K562 (cell line): ENCODE data around the gene TIMM10. TPM values are rescaled to one million over a fixed set of nuclear protein-coding genes. Genes with fewer than 3 reads are reported as not detected.
A peak's percentile ranks its signal among the peaks of the same experiment; 100 is the strongest.

Experiments used
- HDAC2 ChIP-seq: fragments of 450-650 bp; IDR thresholded peaks from 2 replicates; pipeline ENCODE4 v1.6.1; 2016; ENCODE audit warnings: mild to moderate bottlenecking
- HMGXB4 ChIP-seq: sonication (generic); formaldehyde crosslinking; IDR thresholded peaks from 2 replicates; pipeline ENCODE4 v1.8.1; 2023; ENCODE audit warnings: mild to moderate bottlenecking, missing genetic modification reagents
- KDM4B ChIP-seq, 2 experiments: fragments of 450-650 bp in 1 of 2; sonication (generic) in 1 of 2; IDR thresholded peaks; 2 replicates each; pipeline ENCODE4 v1.6.1; 2016 to 2017; ENCODE audit warnings: borderline replicate concordance in 2 of 2, antibody characterized with exemption in 1 of 2, low read depth in 1 of 2, mild to moderate bottlenecking in 1 of 2
- NCOA6 ChIP-seq: fragments of 450-650 bp; IDR thresholded peaks from 2 replicates; pipeline ENCODE4 v1.6.1; 2017; ENCODE audit warnings: mild to moderate bottlenecking
- NFRKB ChIP-seq: fragments of 450-650 bp; IDR thresholded peaks from 2 replicates; pipeline ENCODE4 v1.6.1; 2016; ENCODE audit warnings: low read depth
- PHF8 ChIP-seq: fragments of 200-600 bp; sonication (generic); IDR thresholded peaks from 2 replicates; pipeline ENCODE4 v1.6.1; 2012; ENCODE audit warnings: mixed run types, mild to moderate bottlenecking, inconsistent platforms, low read length, moderate library complexity, borderline replicate concordance
- SP2 ChIP-seq: IDR thresholded peaks from 2 replicates; pipeline ENCODE4 v1.6.1; 2011; ENCODE audit warnings: mild to moderate bottlenecking, low read depth, low read length, moderate library complexity; ENCODE audit not compliant: poor library complexity, severe bottlenecking; ENCODE audit errors: extremely low read depth
- TAL1 ChIP-seq: fragments of 450-650 bp; IDR thresholded peaks from 2 replicates; pipeline ENCODE4 v1.6.1; 2016; ENCODE audit warnings: mild to moderate bottlenecking
- ZNF175 ChIP-seq: fragments of 200-800 bp; sonication (Bioruptor generic); IDR thresholded peaks from 2 replicates; pipeline ENCODE4 v1.6.1; 2016; ENCODE audit warnings: low read depth, mild to moderate bottlenecking, missing genetic modification characterization, missing compliant biosample characterization
- ZNF197 ChIP-seq: fragments of 200-800 bp; sonication (Bioruptor generic); IDR thresholded peaks from 2 replicates; pipeline ENCODE4 v1.6.1; 2016; ENCODE audit warnings: low read depth, missing genetic modification characterization, missing compliant biosample characterization
- ZNF224 ChIP-seq: sonication (generic); formaldehyde crosslinking; IDR thresholded peaks from 2 replicates; pipeline ENCODE4 v1.8.0; 2022; ENCODE audit warnings: mild to moderate bottlenecking, missing genetic modification reagents
- ZNF639 ChIP-seq, 2 experiments: fragments of 200-800 bp in 1 of 2; sonication (Bioruptor generic) in 1 of 2; sonication (generic) in 1 of 2; formaldehyde crosslinking in 1 of 2; IDR thresholded peaks in 1 of 2; conservative IDR thresholded peaks in 1 of 2; 2 replicates each; pipeline versions ENCODE4 v1.5.0 to v1.6.1; 2016 to 2020; ENCODE audit warnings: missing compliant biosample characterization in 1 of 2, missing genetic modification characterization in 1 of 2, missing genetic modification reagents in 1 of 2
- ZNF780A ChIP-seq: fragments of 250-450 bp; sonication (Bioruptor Pico); IDR thresholded peaks from 2 replicates; pipeline ENCODE4 v1.5.0; 2021; ENCODE audit warnings: mild to moderate bottlenecking
- polyA plus RNA-seq, 8 experiments: library from polyadenylated mRNA; depleted of rRNA in 4 of 8; stranded (reverse) in 5 of 8; unstranded in 3 of 8; fragments of >200 nt; fragmentation: Nextera tagmentation in 2 of 8; fragmentation: Illumina TruSeq in 1 of 8; extraction: Ambion mirVana in 2 of 8; extraction: Trizol in 1 of 8; gene quantifications; 2 replicates each; pipeline versions ENCODE4 v1.2.1 to v1.2.3, GENCODE V29; 2011 to 2014; ENCODE audit warnings: inconsistent platforms in 1 of 8, missing spikeins in 1 of 8
- total RNA-seq, 7 experiments: library from RNA; depleted of rRNA in 6 of 7; stranded (reverse); fragments of >200 nt in 6 of 7; fragmentation: Illumina TruSeq in 2 of 7; extraction: Trizol in 2 of 7; gene quantifications; 2 replicates each; pipeline versions ENCODE4 v1.2.1 to v1.2.3, GENCODE V29; 2011 to 2021; ENCODE audit warnings: low replicate concordance in 1 of 7
- TF ChIP-seq, protein P1 (sequence below): fragments of 450-650 bp; formaldehyde crosslinking; IDR thresholded peaks from 2 replicates; pipeline ENCODE4 v1.4.0; 2022; ENCODE audit warnings: mild to moderate bottlenecking, moderate library complexity
- TF ChIP-seq, protein P2 (sequence below): fragments of 200-800 bp; sonication (Bioruptor generic); IDR thresholded peaks from 2 replicates; pipeline ENCODE4 v1.6.1; 2017; ENCODE audit warnings: missing genetic modification characterization, missing compliant biosample characterization
- TF ChIP-seq, protein P3 (sequence below): fragments of 250-450 bp; sonication (Bioruptor Pico); IDR thresholded peaks from 2 replicates; pipeline ENCODE4 v1.4.0; 2020; ENCODE audit warnings: mild to moderate bottlenecking

The TIMM10 gene
- total and polyA plus RNA-seq, 9 of the 15 experiments (the other 6 are each of a cell fraction or from before 2014, with no cell fraction given), result 109 to 553 (median 172) TPM

- TF ChIP-seq ZNF780A (CRISPR knock-in tag) (no peak), SP2 (no peak), NCOA6 (peak; percentile 79), NFRKB (no peak), TAL1 (no peak), ZNF639 (CRISPR knock-in tag; conservative IDR thresholded peaks at IDR 0.05 in 1 of 2, IDR thresholded peaks at IDR 0.05 in 1 of 2) (peak in 1 of 2 experiments; percentile 51; a peak in 1 of 4 replicates), ZNF197 (no peak), ZNF175 (CRISPR knock-in tag) (no peak), ZNF224 (CRISPR knock-in tag) (no peak), PHF8 (peak; percentile 63; the same call in 1 of the 2 replicates), HDAC2 (peak; percentile 57; the same call in 1 of the 2 replicates), KDM4B (IDR thresholded peaks at IDR 0.05; ENCODE audit: borderline replicate concordance in 2 of 2, low read depth in 1 of 2) (peak in 1 of 2 experiments; percentile 15; a peak in 1 of 4 replicates), HMGXB4 (CRISPR knock-in tag) (peak; percentile 82; the same call in 1 of the 2 replicates)
- TF ChIP-seq, protein P1, sequence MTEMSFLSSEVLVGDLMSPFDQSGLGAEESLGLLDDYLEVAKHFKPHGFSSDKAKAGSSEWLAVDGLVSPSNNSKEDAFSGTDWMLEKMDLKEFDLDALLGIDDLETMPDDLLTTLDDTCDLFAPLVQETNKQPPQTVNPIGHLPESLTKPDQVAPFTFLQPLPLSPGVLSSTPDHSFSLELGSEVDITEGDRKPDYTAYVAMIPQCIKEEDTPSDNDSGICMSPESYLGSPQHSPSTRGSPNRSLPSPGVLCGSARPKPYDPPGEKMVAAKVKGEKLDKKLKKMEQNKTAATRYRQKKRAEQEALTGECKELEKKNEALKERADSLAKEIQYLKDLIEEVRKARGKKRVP (CRISPR knock-in tag), result 0 out of 2 replicates have a peak, but pooled peaks have one; percentile 7
- TF ChIP-seq, protein P2, sequence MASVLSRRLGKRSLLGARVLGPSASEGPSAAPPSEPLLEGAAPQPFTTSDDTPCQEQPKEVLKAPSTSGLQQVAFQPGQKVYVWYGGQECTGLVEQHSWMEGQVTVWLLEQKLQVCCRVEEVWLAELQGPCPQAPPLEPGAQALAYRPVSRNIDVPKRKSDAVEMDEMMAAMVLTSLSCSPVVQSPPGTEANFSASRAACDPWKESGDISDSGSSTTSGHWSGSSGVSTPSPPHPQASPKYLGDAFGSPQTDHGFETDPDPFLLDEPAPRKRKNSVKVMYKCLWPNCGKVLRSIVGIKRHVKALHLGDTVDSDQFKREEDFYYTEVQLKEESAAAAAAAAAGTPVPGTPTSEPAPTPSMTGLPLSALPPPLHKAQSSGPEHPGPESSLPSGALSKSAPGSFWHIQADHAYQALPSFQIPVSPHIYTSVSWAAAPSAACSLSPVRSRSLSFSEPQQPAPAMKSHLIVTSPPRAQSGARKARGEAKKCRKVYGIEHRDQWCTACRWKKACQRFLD (CRISPR knock-in tag), result no peak
- TF ChIP-seq, protein P3, sequence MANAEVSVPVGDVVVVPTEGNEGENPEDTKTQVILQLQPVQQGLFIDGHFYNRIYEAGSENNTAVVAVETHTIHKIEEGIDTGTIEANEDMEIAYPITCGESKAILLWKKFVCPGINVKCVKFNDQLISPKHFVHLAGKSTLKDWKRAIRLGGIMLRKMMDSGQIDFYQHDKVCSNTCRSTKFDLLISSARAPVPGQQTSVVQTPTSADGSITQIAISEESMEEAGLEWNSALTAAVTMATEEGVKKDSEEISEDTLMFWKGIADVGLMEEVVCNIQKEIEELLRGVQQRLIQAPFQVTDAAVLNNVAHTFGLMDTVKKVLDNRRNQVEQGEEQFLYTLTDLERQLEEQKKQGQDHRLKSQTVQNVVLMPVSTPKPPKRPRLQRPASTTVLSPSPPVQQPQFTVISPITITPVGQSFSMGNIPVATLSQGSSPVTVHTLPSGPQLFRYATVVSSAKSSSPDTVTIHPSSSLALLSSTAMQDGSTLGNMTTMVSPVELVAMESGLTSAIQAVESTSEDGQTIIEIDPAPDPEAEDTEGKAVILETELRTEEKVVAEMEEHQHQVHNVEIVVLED (CRISPR knock-in tag), result no peak
Observed at GRCh38 chr11:57567515-57568329, 37.2 kb upstream of the TIMM10 start, which contains the start of gene UBE2L6 (continued).
